SK-N-SH (cell line): ENCODE data around the gene COL25A1. TPM values are rescaled to one million over a fixed set of nuclear protein-coding genes. Genes with fewer than 3 reads are reported as not detected.

Source experiments
- CTCF ChIA-PET: fragments of 300-600, 350-600 bp; formaldehyde crosslinking; extraction: SDS; loops from one replicate; lab custom pipeline; 2021; lab: Yijun Ruan, JAX
- POLR2A ChIA-PET: fragments of 350-600 bp; sonication (Branson Sonifier 250); formaldehyde crosslinking; extraction: SDS; loops from one replicate; lab custom pipeline; 2020; ENCODE audit warnings: antibody characterized with exemption, inconsistent platforms; lab: Yijun Ruan, JAX
- DNase-seq: peaks from one replicate; pipeline ENCODE4 v3.0.0; 2012
- H2AFZ ChIP-seq: fragments of 200-600 bp; sonication (generic); 2 replicates; pipeline ENCODE4 v1.8.1; 2016; ENCODE audit warnings: antibody characterized with exemption, mild to moderate bottlenecking, low read depth
- H3F3A ChIP-seq: fragments of 200-600 bp; sonication (generic); replicated peaks from 2 replicates; pipeline ENCODE3; 2016; ENCODE audit warnings: antibody characterized with exemption, mild to moderate bottlenecking; ENCODE audit not compliant: insufficient read depth
- H3K27ac ChIP-seq, 2 experiments: fragments of 200-500 bp in 1 of 2; fragments of 200-600 bp in 1 of 2; sonication (Bioruptor generic) in 1 of 2; sonication (generic), shearing (Covaris generic) in 1 of 2; 2 replicates each; pipeline versions ENCODE4 v1.5.1 to v1.6.1; 2014 to 2016; ENCODE audit warnings: low read depth in 2 of 2, inconsistent platforms in 1 of 2, low read length in 1 of 2, mild to moderate bottlenecking in 1 of 2, mixed read lengths in 1 of 2
- H3K27me3 ChIP-seq: fragments of 200-600 bp; sonication (generic), shearing (Covaris generic); 2 replicates; pipeline ENCODE4 v1.6.1; 2016; ENCODE audit warnings: mixed run types; ENCODE audit not compliant: insufficient read depth
- H3K36me3 ChIP-seq, 2 experiments: fragments of 200-500 bp in 1 of 2; fragments of 200-600 bp in 1 of 2; sonication (Bioruptor generic) in 1 of 2; sonication (generic) in 1 of 2; replicated peaks in 1 of 2; 2 replicates each; pipeline versions ENCODE3 to v1.5.1; 2014 to 2016; ENCODE audit warnings: low read length in 1 of 2, mild to moderate bottlenecking in 1 of 2; ENCODE audit not compliant: insufficient read depth in 2 of 2, control insufficient read depth in 1 of 2
- H3K4me1 ChIP-seq, 2 experiments: fragments of 200-500 bp in 1 of 2; fragments of 200-600 bp in 1 of 2; sonication (Bioruptor generic) in 1 of 2; sonication (generic), shearing (Covaris generic) in 1 of 2; 2 replicates each; pipeline versions ENCODE4 v1.5.1 to v1.6.1; 2014 to 2016; ENCODE audit warnings: low read depth in 1 of 2, low read length in 1 of 2, mixed run types in 1 of 2; ENCODE audit not compliant: insufficient read depth in 2 of 2, control insufficient read depth in 1 of 2
- H3K4me2 ChIP-seq: fragments of 200-600 bp; sonication (generic), shearing (Covaris generic); 2 replicates; pipeline ENCODE4 v1.6.1; 2017; ENCODE audit warnings: mixed run types
- H3K4me3 ChIP-seq, 2 experiments: fragments of 200-500 bp in 1 of 2; fragments of 200-600 bp in 1 of 2; sonication (Bioruptor generic) in 1 of 2; sonication (generic), shearing (Covaris generic) in 1 of 2; 2 replicates each; pipeline versions ENCODE4 v1.5.1 to v1.8.1; 2014 to 2016; ENCODE audit warnings: low read depth in 2 of 2, inconsistent platforms in 1 of 2, low read length in 1 of 2, mild to moderate bottlenecking in 1 of 2, mixed read lengths in 1 of 2, moderate library complexity in 1 of 2
- H3K79me2 ChIP-seq: fragments of 200-600 bp; sonication (generic); 2 replicates; pipeline ENCODE4 v1.8.1; 2017; ENCODE audit warnings: mild to moderate bottlenecking; ENCODE audit not compliant: insufficient read depth
- H3K9ac ChIP-seq: fragments of 200-600 bp; sonication (generic); 2 replicates; pipeline ENCODE4 v1.6.1; 2017; ENCODE audit warnings: mixed run types
- H3K9me2 ChIP-seq: fragments of 200-600 bp; sonication (generic); 2 replicates; pipeline ENCODE4 v1.6.1; 2017; ENCODE audit warnings: mixed run types
- H3K9me3 ChIP-seq: fragments of 200-600 bp; sonication (generic); 2 replicates; pipeline ENCODE4 v1.6.1; 2017; ENCODE audit warnings: mixed run types, mild to moderate bottlenecking, moderate library complexity
- H4K20me1 ChIP-seq: fragments of 200-600 bp; sonication (generic); 2 replicates; pipeline ENCODE4 v1.6.1; 2017; ENCODE audit warnings: mild to moderate bottlenecking, mixed run types; ENCODE audit not compliant: insufficient read depth
- CHD2 ChIP-seq: fragments of 150-350 bp; IDR thresholded peaks from 2 replicates; pipeline ENCODE4 v1.6.1; 2018; ENCODE audit warnings: low read length; ENCODE audit not compliant: partially characterized antibody
- ELF1 ChIP-seq: IDR thresholded peaks from 2 replicates; pipeline ENCODE4 v1.4.0; 2012
- EZH2phosphoT487 ChIP-seq: fragments of 200-600 bp; sonication (generic); IDR thresholded peaks from 2 replicates; pipeline ENCODE4 v1.6.1; 2017; ENCODE audit warnings: low read depth, mixed run types, mild to moderate bottlenecking, antibody characterized with exemption, moderate library complexity, borderline replicate concordance
- FOXM1 ChIP-seq: IDR thresholded peaks from 2 replicates; pipeline ENCODE4 v1.4.0; 2012; ENCODE audit warnings: low read depth, mild to moderate bottlenecking
- JUND ChIP-seq: IDR thresholded peaks from 2 replicates; pipeline ENCODE4 v1.4.0; 2012
- MAX ChIP-seq: IDR thresholded peaks from 2 replicates; pipeline ENCODE4 v1.4.0; 2012; ENCODE audit warnings: low read depth
- MEF2A ChIP-seq: IDR thresholded peaks from 2 replicates; pipeline ENCODE4 v1.4.0; 2012; ENCODE audit warnings: low read depth, borderline replicate concordance
- MXI1 ChIP-seq: IDR thresholded peaks from 2 replicates; pipeline ENCODE4 v1.6.1; 2012; ENCODE audit warnings: mild to moderate bottlenecking, low read depth, low read length, improper control_type of control experiment
- NRF1 ChIP-seq: IDR thresholded peaks from 2 replicates; pipeline ENCODE4 v1.6.1; 2012; ENCODE audit warnings: low read depth, mild to moderate bottlenecking, low read length
- PBX3 ChIP-seq: IDR thresholded peaks from 2 replicates; pipeline ENCODE4; 2012
- RCOR1 ChIP-seq: fragments of 150-350 bp; IDR thresholded peaks from 2 replicates; pipeline ENCODE4 v1.6.1; 2017; ENCODE audit warnings: antibody characterized with exemption, low read length
- REST ChIP-seq: IDR thresholded peaks from 2 replicates; pipeline ENCODE4 v1.6.1; 2012; ENCODE audit warnings: mild to moderate bottlenecking, low read depth, low read length, moderate library complexity
- RFX5 ChIP-seq: IDR thresholded peaks from 2 replicates; pipeline ENCODE4 v1.6.1; 2012; ENCODE audit warnings: mild to moderate bottlenecking, improper control_type of control experiment, low read length
- SMC3 ChIP-seq: IDR thresholded peaks from 2 replicates; pipeline ENCODE4 v1.6.1; 2012; ENCODE audit warnings: low read depth, low read length, improper control_type of control experiment
- TAF1 ChIP-seq: IDR thresholded peaks from 2 replicates; pipeline ENCODE4 v1.6.1; 2012; ENCODE audit warnings: low read depth, mild to moderate bottlenecking, low read length, moderate library complexity, borderline replicate concordance
- TCF12 ChIP-seq: IDR thresholded peaks from 2 replicates; pipeline ENCODE4 v1.4.0; 2012
- TEAD4 ChIP-seq: IDR thresholded peaks from 2 replicates; pipeline ENCODE4 v1.4.0; 2012; ENCODE audit warnings: mild to moderate bottlenecking, borderline replicate concordance; ENCODE audit not compliant: insufficient read depth
- WGBS: methylation state at CpG from one replicate; pipeline ENCODE4 v1.1.6; 2017; ENCODE audit warnings: low lambda C conversion rate; 5-methylcytosine and 5-hydroxymethylcytosine counted together
- polyA plus RNA-seq, 3 experiments: library from polyadenylated mRNA; depleted of rRNA; stranded (reverse); fragments of >200 nt; gene quantifications; 2 replicates each; pipeline ENCODE4 v1.2.3, GENCODE V29; 2012

COL25A1 gene
- polyA plus RNA-seq, 1 of the 3 experiments (the other 2 are of a cell fraction) = not detected

GRCh38 chr4:108763986-108764385 lies 538.5 kb downstream of the COL25A1 start:
- DNase-seq = no peak
- Histone ChIP-seq H4K20me1 (no peaks in the 10 kb centered on the region), H3K27ac (no peak overlapping the region), H3K27me3 (peaks cover 48% of the 10 kb centered on the region), H3K79me2 (no peaks in the 10 kb centered on the region), H3K9ac (no peak overlapping the region), H3K9me3 (no peaks in the 10 kb centered on the region), H3K36me3 (no peaks in the 10 kb centered on the region), H3F3A (no peaks in the 10 kb centered on the region), H3K4me3 (no peak overlapping the region), H3K4me1 (peaks cover 5 to 9% of the 10 kb centered on the region in 2 experiments; a peak in 2 of 4 replicates), H3K9me2 (no peaks in the 10 kb centered on the region), H2AFZ (no peak overlapping the region), H3K4me2 (no peak overlapping the region)
- WGBS = 69% methylated on average over 4 of the region's 4 CpGs
- ChIA-PET CTCF (no interaction called here), POLR2A (no interaction called here)
- TF ChIP-seq TCF12 = no peak
- no peak for TF ChIP-seq NRF1
- TF ChIP-seq REST = no peak
- no peak for TF ChIP-seq MXI1
- TF ChIP-seq CHD2 = no peak
- TF ChIP-seq TEAD4 = no peak
- TF ChIP-seq ELF1 = no peak
- TF ChIP-seq MAX = no peak
- TF ChIP-seq FOXM1 = no peak
- TF ChIP-seq SMC3 = no peak
- no peak for TF ChIP-seq MEF2A
- no peak for TF ChIP-seq EZH2phosphoT487
- no peak for TF ChIP-seq TAF1
- no peak for TF ChIP-seq RCOR1
- no peak for TF ChIP-seq RFX5
- TF ChIP-seq PBX3 = no peak
- TF ChIP-seq JUND = no peak
